ENCODE measurements around the gene TMEM18. TPM values are rescaled to one million over a fixed set of nuclear protein-coding genes. Genes with fewer than 3 reads are reported as not detected.

The TMEM18 gene
- total and polyA plus RNA-seq, 2 donors (not counting 1 experiment from before 2014, with no cell fraction given): 15.2 to 39.7 TPM

- no peaks in the 10 kb centered on the region for H3K27me3 ChIP-seq (ENCODE audit: control insufficient read depth, insufficient read depth, low read length)
- no peak overlapping the region for H3K27ac ChIP-seq (ENCODE audit: insufficient read depth, low read length)
- no peak overlapping the region for H3K4me2 ChIP-seq (ENCODE audit: extremely low read depth, insufficient read depth, low read length)
- DNase-seq (ENCODE audit: low read depth in 2 of 2): no peak
- H3K4me1 ChIP-seq (ENCODE audit: control insufficient read depth, extremely low read depth, insufficient read depth, low read length): no peaks in the 10 kb centered on the region
- no peaks in the 10 kb centered on the region for H3K79me2 ChIP-seq (ENCODE audit: control insufficient read depth, insufficient read depth, low read length)
- TF ChIP-seq EZH2 (IDR thresholded peaks at IDR 0.05; ENCODE audit: low read length, missing control alignments) (no peak), CTCF (conservative IDR thresholded peaks at IDR 0.05 in 1 of 2, IDR thresholded peaks at IDR 0.05 in 1 of 2; ENCODE audit: low read depth in 1 of 2, low read length in 2 of 2) (no peak)
- no peak overlapping the region for H2AFZ ChIP-seq (ENCODE audit: low read length)
- no peaks in the 10 kb centered on the region for H4K20me1 ChIP-seq (ENCODE audit: control insufficient read depth, extremely low read depth, insufficient read depth, low read length)
- H3K4me3 ChIP-seq (replicated peaks in 1 of 4; ENCODE audit: control extremely low read depth in 1 of 4, insufficient read depth in 1 of 4, low read depth in 3 of 4, low read length in 4 of 4): no peak overlapping the region
- H3K9me3 ChIP-seq (ENCODE audit: control insufficient read depth, insufficient read depth, low read depth, low read length): no peaks in the 10 kb centered on the region
- H3K36me3 ChIP-seq (ENCODE audit: control insufficient read depth, insufficient read depth, low read length): no peaks in the 10 kb centered on the region
- H3K9ac ChIP-seq (ENCODE audit: insufficient read depth, low read length): no peak overlapping the region
Measured at GRCh38 chr2:641872-642815, 35.1 kb downstream of the TMEM18 start.

- Histone ChIP-seq H3K27me3 (ENCODE audit: control insufficient read depth, insufficient read depth, low read length) (no peaks in the 10 kb centered on the region), H3K9ac (ENCODE audit: insufficient read depth, low read length) (no peak overlapping the region), H2AFZ (ENCODE audit: low read length) (no peak overlapping the region), H3K27ac (ENCODE audit: insufficient read depth, low read length) (no peak overlapping the region), H4K20me1 (ENCODE audit: control insufficient read depth, extremely low read depth, insufficient read depth, low read length) (no peaks in the 10 kb centered on the region), H3K4me3 (replicated peaks in 1 of 4; ENCODE audit: control extremely low read depth in 1 of 4, insufficient read depth in 1 of 4, low read depth in 3 of 4, low read length in 4 of 4) (no peak overlapping the region), H3K4me2 (ENCODE audit: extremely low read depth, insufficient read depth, low read length) (no peak overlapping the region), H3K36me3 (ENCODE audit: control insufficient read depth, insufficient read depth, low read length) (no peaks in the 10 kb centered on the region), H3K4me1 (ENCODE audit: control insufficient read depth, extremely low read depth, insufficient read depth, low read length) (no peaks in the 10 kb centered on the region), H3K79me2 (ENCODE audit: control insufficient read depth, insufficient read depth, low read length) (no peaks in the 10 kb centered on the region), H3K9me3 (ENCODE audit: control insufficient read depth, insufficient read depth, low read depth, low read length) (no peaks in the 10 kb centered on the region)
- no peak for DNase-seq (ENCODE audit: low read depth in 2 of 2)
- no peak for TF ChIP-seq EZH2 (IDR thresholded peaks at IDR 0.05; ENCODE audit: low read length, missing control alignments)
- no peak for TF ChIP-seq CTCF (conservative IDR thresholded peaks at IDR 0.05 in 1 of 2, IDR thresholded peaks at IDR 0.05 in 1 of 2; ENCODE audit: low read depth in 1 of 2, low read length in 2 of 2)
Measured at GRCh38 chr2:641164-641871, 35.9 kb downstream of the TMEM18 start.

- no peak for DNase-seq (ENCODE audit: low read depth in 2 of 2)
- Histone ChIP-seq H3K36me3 (ENCODE audit: control insufficient read depth, insufficient read depth, low read length) (no peaks in the 10 kb centered on the region), H3K4me2 (ENCODE audit: extremely low read depth, insufficient read depth, low read length) (no peak overlapping the region), H3K27ac (ENCODE audit: insufficient read depth, low read length) (no peak overlapping the region), H3K4me3 (replicated peaks in 1 of 4; ENCODE audit: control extremely low read depth in 1 of 4, insufficient read depth in 1 of 4, low read depth in 3 of 4, low read length in 4 of 4) (no peak overlapping the region), H3K79me2 (ENCODE audit: control insufficient read depth, insufficient read depth, low read length) (no peaks in the 10 kb centered on the region), H2AFZ (ENCODE audit: low read length) (no peak overlapping the region), H3K27me3 (ENCODE audit: control insufficient read depth, insufficient read depth, low read length) (no peaks in the 10 kb centered on the region), H3K4me1 (ENCODE audit: control insufficient read depth, extremely low read depth, insufficient read depth, low read length) (no peaks in the 10 kb centered on the region), H3K9ac (ENCODE audit: insufficient read depth, low read length) (no peak overlapping the region), H4K20me1 (ENCODE audit: control insufficient read depth, extremely low read depth, insufficient read depth, low read length) (no peaks in the 10 kb centered on the region), H3K9me3 (ENCODE audit: control insufficient read depth, insufficient read depth, low read depth, low read length) (no peaks in the 10 kb centered on the region)
- TF ChIP-seq EZH2 (IDR thresholded peaks at IDR 0.05; ENCODE audit: low read length, missing control alignments) (no peak), CTCF (conservative IDR thresholded peaks at IDR 0.05 in 1 of 2, IDR thresholded peaks at IDR 0.05 in 1 of 2; ENCODE audit: low read depth in 1 of 2, low read length in 2 of 2) (no peak)
Measured at GRCh38 chr2:639703-640102, 37.5 kb downstream of the TMEM18 start.

Data from fibroblast of lung (primary cell).